H9 (cell line): Measurements from ENCODE around the gene USP49. TPM values are rescaled to one million over a fixed set of nuclear protein-coding genes. Genes with fewer than 3 reads are reported as not detected.

ENCODE experiments used
- DNase-seq: peaks from one replicate; pipeline ENCODE4 v3.0.0-alpha.2; 2017
- H2AFZ ChIP-seq: one replicate; pipeline ENCODE4 v1.6.1; 2013; ENCODE audit warnings: mild to moderate bottlenecking, low read length, control low read depth, moderate library complexity
- H2AK5ac ChIP-seq: 2 replicates; pipeline ENCODE4 v1.6.1; 2013; ENCODE audit warnings: low read length, control low read depth, mixed read lengths; ENCODE audit not compliant: insufficient read length
- H2BK120ac ChIP-seq: one replicate; pipeline ENCODE4 v1.6.1; 2013; ENCODE audit warnings: low read depth, mild to moderate bottlenecking, low read length, control low read depth, inconsistent platforms; ENCODE audit not compliant: poor library complexity, severe bottlenecking
- H2BK12ac ChIP-seq: 2 replicates; pipeline ENCODE4 v1.6.1; 2013; ENCODE audit warnings: low read length, control low read depth, mixed read lengths, low read depth; ENCODE audit not compliant: insufficient read length
- H2BK15ac ChIP-seq: 2 replicates; pipeline ENCODE4 v1.6.1; 2013; ENCODE audit warnings: low read depth, low read length, control low read depth
- H2BK20ac ChIP-seq: one replicate; pipeline ENCODE4 v1.6.1; 2013; ENCODE audit warnings: low read depth, mild to moderate bottlenecking, low read length, control low read depth, inconsistent platforms; ENCODE audit not compliant: poor library complexity, severe bottlenecking
- H2BK5ac ChIP-seq: 2 replicates; pipeline ENCODE4 v1.6.1; 2013; ENCODE audit warnings: low read length, control low read depth, mixed read lengths; ENCODE audit not compliant: insufficient read length
- H3K14ac ChIP-seq: 2 replicates; pipeline ENCODE4 v1.6.1; 2013; ENCODE audit warnings: low read length, control low read depth; ENCODE audit not compliant: insufficient read depth
- H3K18ac ChIP-seq: 2 replicates; pipeline ENCODE4 v1.6.1; 2013; ENCODE audit warnings: low read depth, mild to moderate bottlenecking, mixed read lengths, low read length, control low read depth; ENCODE audit not compliant: insufficient read length
- H3K23ac ChIP-seq: 2 replicates; pipeline ENCODE4 v1.6.1; 2013; ENCODE audit warnings: low read length, control low read depth, mixed read lengths, low read depth; ENCODE audit not compliant: insufficient read length
- H3K23me2 ChIP-seq: 2 replicates; pipeline ENCODE4 v1.6.1; 2013; ENCODE audit warnings: low read depth, mild to moderate bottlenecking, mixed read lengths, low read length, control low read depth; ENCODE audit not compliant: insufficient read length, poor library complexity, severe bottlenecking
- H3K27ac ChIP-seq: 2 replicates; pipeline ENCODE4 v1.5.1; 2013; ENCODE audit warnings: low read length, control low read depth, mixed read lengths, low read depth; ENCODE audit not compliant: insufficient read length
- H3K27me3 ChIP-seq: 2 replicates; pipeline ENCODE4 v1.6.1; 2013; ENCODE audit warnings: low read length, control low read depth, inconsistent platforms; ENCODE audit not compliant: insufficient read depth
- H3K4ac ChIP-seq: 2 replicates; pipeline ENCODE4 v1.6.1; 2013; ENCODE audit warnings: low read depth, mild to moderate bottlenecking, control low read depth, inconsistent platforms, low read length, moderate library complexity
- H3K4me1 ChIP-seq: 2 replicates; pipeline ENCODE4 v1.6.1; 2013; ENCODE audit warnings: low read length, control low read depth, inconsistent platforms; ENCODE audit not compliant: insufficient read depth
- H3K4me2 ChIP-seq: 2 replicates; pipeline ENCODE4 v1.6.1; 2013; ENCODE audit warnings: low read length, control low read depth, mixed read lengths; ENCODE audit not compliant: insufficient read length, insufficient read depth
- H3K56ac ChIP-seq: 2 replicates; pipeline ENCODE4 v1.6.1; 2013; ENCODE audit warnings: low read depth, mild to moderate bottlenecking, mixed read lengths, low read length, control low read depth; ENCODE audit not compliant: insufficient read length
- H3K79me1 ChIP-seq: 2 replicates; pipeline ENCODE4 v1.6.1; 2013; ENCODE audit warnings: low read depth, mild to moderate bottlenecking, moderate library complexity, low read length, control low read depth, inconsistent platforms; ENCODE audit not compliant: insufficient read depth, poor library complexity, severe bottlenecking
- H3K79me2 ChIP-seq: 2 replicates; pipeline ENCODE4 v1.6.1; 2013; ENCODE audit warnings: low read length, control low read depth, inconsistent platforms; ENCODE audit not compliant: insufficient read depth
- H3K9ac ChIP-seq: 2 replicates; pipeline ENCODE4 v1.6.1; 2013; ENCODE audit warnings: low read length, control low read depth, mixed read lengths; ENCODE audit not compliant: insufficient read length; ENCODE audit errors: extremely low read depth
- H3K9me3 ChIP-seq: one replicate; pipeline ENCODE4 v1.6.1; 2013; ENCODE audit warnings: low read depth, low read length, inconsistent platforms; ENCODE audit not compliant: control insufficient read depth
- H3T11ph ChIP-seq: one replicate; pipeline ENCODE4 v1.6.1; 2013; ENCODE audit warnings: mild to moderate bottlenecking, low read length, control low read depth, inconsistent platforms
- H4K20me1 ChIP-seq: one replicate; pipeline ENCODE4 v1.6.1; 2013; ENCODE audit not compliant: control insufficient read depth, insufficient read length, insufficient read depth
- H4K5ac ChIP-seq: 2 replicates; pipeline ENCODE4 v1.6.1; 2013; ENCODE audit warnings: low read depth, mild to moderate bottlenecking, mixed read lengths, low read length, control low read depth; ENCODE audit not compliant: insufficient read length
- H4K8ac ChIP-seq: replicated peaks from 2 replicates; pipeline ENCODE4 v1.6.1; 2013; ENCODE audit warnings: low read length, control low read depth, mixed read lengths, low read depth; ENCODE audit not compliant: insufficient read length
- H4K91ac ChIP-seq: 2 replicates; pipeline ENCODE4 v1.6.1; 2013; ENCODE audit warnings: low read depth, mild to moderate bottlenecking, moderate library complexity, mixed read lengths, low read length, control low read depth; ENCODE audit not compliant: insufficient read length
- H3K27ac Mint-ChIP-seq, 3 experiments: 2 replicates in 2 of 3; 3 replicates in 1 of 3; pipeline ENCODE4 v1.8.0; 2020 to 2021; ENCODE audit warnings: mixed read lengths in 3 of 3, mild to moderate bottlenecking in 1 of 3, moderate library complexity in 1 of 3
- H3K27me3 Mint-ChIP-seq: 2 replicates; pipeline ENCODE4 v1.8.0; 2021; ENCODE audit warnings: low read depth, mild to moderate bottlenecking, moderate library complexity, mixed read lengths
- H3K36me3 Mint-ChIP-seq, 3 experiments: 2 replicates in 2 of 3; 3 replicates in 1 of 3; pipeline ENCODE4 v1.8.0; 2020 to 2021; ENCODE audit warnings: low read depth in 3 of 3, mixed read lengths in 3 of 3; ENCODE audit not compliant: insufficient read depth in 1 of 3
- H3K4me1 Mint-ChIP-seq, 2 experiments: 2 replicates each; pipeline ENCODE4 v1.8.0; 2020; ENCODE audit warnings: mixed read lengths in 2 of 2
- H3K4me3 Mint-ChIP-seq, 2 experiments: 2 replicates in 1 of 2; 3 replicates in 1 of 2; pipeline ENCODE4 v1.8.0; 2020 to 2021; ENCODE audit warnings: mild to moderate bottlenecking in 2 of 2, mixed read lengths in 2 of 2, moderate library complexity in 1 of 2
- H3K9me3 Mint-ChIP-seq, 2 experiments: 2 replicates in 1 of 2; 3 replicates in 1 of 2; pipeline ENCODE4 v1.8.0; 2020; ENCODE audit warnings: mild to moderate bottlenecking in 2 of 2, mixed read lengths in 2 of 2, moderate library complexity in 1 of 2
- WGBS: extraction: QIAGEN DNeasy Blood & Tissue Kit; methylation state at CpG from one replicate; pipeline ENCODE4 v1.1.7; 2013; ENCODE audit warnings: missing lambda C conversion rate, low lambda C conversion rate, mixed read lengths; ENCODE audit not compliant: insufficient read length; ENCODE audit errors: extremely low coverage; 5-methylcytosine and 5-hydroxymethylcytosine counted together
- total RNA-seq: library from RNA; stranded (reverse); gene quantifications from 2 replicates; pipeline ENCODE4 v1.2.1, GENCODE V29; 2021
- TF ChIP-seq, protein P1 (sequence below): fragments of 200-600 bp; sonication (generic); conservative IDR thresholded peaks from 3 replicates; pipeline ENCODE4 v1.8.0; 2021; ENCODE audit warnings: antibody characterized with exemption, mild to moderate bottlenecking

The USP49 gene
- total RNA-seq, 1 experiment from 2014 or later, result 19.0 TPM

DNA sequence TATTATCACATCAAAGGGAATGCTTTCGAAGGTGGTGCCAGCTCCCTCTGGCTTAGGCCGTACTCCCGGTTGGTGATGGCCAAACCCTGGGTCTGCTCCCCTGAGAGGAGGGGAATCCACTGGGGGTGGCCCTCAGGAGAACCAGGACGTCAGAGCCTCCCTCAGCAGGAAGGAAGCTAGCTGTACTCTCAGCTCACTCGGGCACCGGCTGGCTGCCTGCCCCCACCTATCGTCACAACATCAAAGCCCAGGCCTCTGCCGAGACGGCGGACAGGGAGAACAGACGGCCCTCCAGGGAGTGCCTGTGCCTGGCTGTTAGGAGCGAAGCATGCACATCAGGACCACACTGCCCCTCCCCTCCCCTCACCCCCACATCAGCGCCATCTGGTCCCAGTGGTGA lies 138.8 kb downstream of the USP49 start:
- Histone ChIP-seq H2AFZ (no peak overlapping the region), H3K4ac (no peak overlapping the region), H4K20me1 (no peaks in the 10 kb centered on the region), H2BK20ac (no peak overlapping the region), H3K14ac (no peak overlapping the region), H3K27me3 (no peaks in the 10 kb centered on the region), H3K9me3 (no peaks in the 10 kb centered on the region), H3K18ac (no peak overlapping the region), H3K9ac (no peak overlapping the region), H3T11ph (no peak overlapping the region), H2BK15ac (no peak overlapping the region), H3K79me2 (no peaks in the 10 kb centered on the region), H4K91ac (no peak overlapping the region), H3K27ac (no peak overlapping the region), H3K23me2 (no peaks in the 10 kb centered on the region), H3K23ac (no peak overlapping the region), H4K8ac (no peak overlapping the region), H3K79me1 (no peaks in the 10 kb centered on the region), H2BK120ac (no peak overlapping the region), H2AK5ac (no peak overlapping the region), H2BK12ac (no peak overlapping the region), H3K4me2 (no peak overlapping the region), H3K4me1 (no peaks in the 10 kb centered on the region), H4K5ac (no peak overlapping the region), H2BK5ac (no peak overlapping the region), H3K56ac (no peak overlapping the region)
- TF ChIP-seq, protein P1, sequence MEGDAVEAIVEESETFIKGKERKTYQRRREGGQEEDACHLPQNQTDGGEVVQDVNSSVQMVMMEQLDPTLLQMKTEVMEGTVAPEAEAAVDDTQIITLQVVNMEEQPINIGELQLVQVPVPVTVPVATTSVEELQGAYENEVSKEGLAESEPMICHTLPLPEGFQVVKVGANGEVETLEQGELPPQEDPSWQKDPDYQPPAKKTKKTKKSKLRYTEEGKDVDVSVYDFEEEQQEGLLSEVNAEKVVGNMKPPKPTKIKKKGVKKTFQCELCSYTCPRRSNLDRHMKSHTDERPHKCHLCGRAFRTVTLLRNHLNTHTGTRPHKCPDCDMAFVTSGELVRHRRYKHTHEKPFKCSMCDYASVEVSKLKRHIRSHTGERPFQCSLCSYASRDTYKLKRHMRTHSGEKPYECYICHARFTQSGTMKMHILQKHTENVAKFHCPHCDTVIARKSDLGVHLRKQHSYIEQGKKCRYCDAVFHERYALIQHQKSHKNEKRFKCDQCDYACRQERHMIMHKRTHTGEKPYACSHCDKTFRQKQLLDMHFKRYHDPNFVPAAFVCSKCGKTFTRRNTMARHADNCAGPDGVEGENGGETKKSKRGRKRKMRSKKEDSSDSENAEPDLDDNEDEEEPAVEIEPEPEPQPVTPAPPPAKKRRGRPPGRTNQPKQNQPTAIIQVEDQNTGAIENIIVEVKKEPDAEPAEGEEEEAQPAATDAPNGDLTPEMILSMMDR, result no peak
- Mint-ChIP-seq H3K9me3 (no peaks in the 10 kb centered on the region), H3K4me1 (peaks cover 5 to 9% of the 10 kb centered on the region in 2 experiments; a peak in 3 of 4 replicates), H3K27me3 (peaks cover 14% of the 10 kb centered on the region), H3K36me3 (no peaks in the 10 kb centered on the region), H3K27ac (no peak overlapping the region; a peak in 1 of 7 replicates), H3K4me3 (no peak overlapping the region)
- no CpG with 5 or more reads among the region's 13 CpGs for WGBS
- DNase-seq, result no peak
